GM18526 (cell line): ENCODE measurements around the gene PIGB.

Experiments
- POLR2A ChIP-seq: IDR thresholded peaks from 3 replicates; pipeline ENCODE4 v1.6.1; 2011; ENCODE audit not compliant: insufficient read length; ENCODE audit errors: extremely low read depth

The PIGB gene

GRCh38 chr15:55356985-55357585, 38.1 kb downstream of the PIGB start:
- no peak for TF ChIP-seq POLR2A

- no peak for TF ChIP-seq POLR2A
Observed at GRCh38 chr15:55357774-55358173, 38.8 kb downstream of the PIGB start.

- no peak for TF ChIP-seq POLR2A
Observed at GRCh38 chr15:55358471-55358870, 39.4 kb downstream of the PIGB start.

GRCh38 chr15:55360256-55360655, 41.2 kb downstream of the PIGB start:
- TF ChIP-seq POLR2A: no peak

GRCh38 chr15:55361048-55361447, 42.0 kb downstream of the PIGB start:
- TF ChIP-seq POLR2A: no peak

GRCh38 chr15:55362641-55363040, 43.6 kb downstream of the PIGB start:
- no peak for TF ChIP-seq POLR2A

- TF ChIP-seq POLR2A: no peak
Observed at GRCh38 chr15:55366981-55367380, 48.0 kb downstream of the PIGB start.

GRCh38 chr15:55372701-55373440, 53.8 kb downstream of the PIGB start:
- no peak for TF ChIP-seq POLR2A

- no peak for TF ChIP-seq POLR2A
Observed at GRCh38 chr15:55379095-55379494, 60.1 kb downstream of the PIGB start.

GRCh38 chr15:55381595-55381994, 62.6 kb downstream of the PIGB start:
- TF ChIP-seq POLR2A: no peak

GRCh38 chr15:55383687-55384086, 64.7 kb downstream of the PIGB start:
- no peak for TF ChIP-seq POLR2A

GRCh38 chr15:55387027-55387426, 68.0 kb downstream of the PIGB start:
- TF ChIP-seq POLR2A: no peak

- TF ChIP-seq POLR2A: no peak
Observed at GRCh38 chr15:55389264-55389607, 70.2 kb downstream of the PIGB start.

GRCh38 chr15:55394694-55395093, 75.7 kb downstream of the PIGB start:
- no peak for TF ChIP-seq POLR2A

- no peak for TF ChIP-seq POLR2A
Observed at GRCh38 chr15:55398243-55398642, 79.2 kb downstream of the PIGB start.

- TF ChIP-seq POLR2A: no peak
Observed at GRCh38 chr15:55401786-55402246, 82.8 kb downstream of the PIGB start.

- no peak for TF ChIP-seq POLR2A
Observed at GRCh38 chr15:55402707-55403106, 83.7 kb downstream of the PIGB start.
